CD14-positive monocyte (primary cell): ENCODE data around the gene ROR1. TPM values are rescaled to one million over a fixed set of nuclear protein-coding genes. Genes with fewer than 3 reads are reported as not detected.

Experiments
- DNase-seq, 3 donors: peaks; one replicate each; pipeline ENCODE4 v3.0.0-alpha.2; 2011 to 2022
- H2AFZ ChIP-seq: 2 replicates; pipeline ENCODE4 v1.6.0; 2012; ENCODE audit warnings: mild to moderate bottlenecking, low read depth, low read length, inconsistent platforms; ENCODE audit not compliant: insufficient read depth, poor library complexity, severe bottlenecking
- H3K27ac ChIP-seq, 2 donors: 1 replicate in 1 of 2; 2 replicates in 1 of 2; pipeline ENCODE4 v1.5.1; 2012 to 2013; ENCODE audit warnings: low read length in 2 of 2, control low read depth in 1 of 2, inconsistent platforms in 1 of 2, low read depth in 1 of 2, mild to moderate bottlenecking in 1 of 2
- H3K27me3 ChIP-seq, 2 donors: one replicate each; pipeline versions ENCODE4 v1.6.0 to v1.6.1; 2011 to 2013; ENCODE audit warnings: low read length in 2 of 2; ENCODE audit not compliant: control insufficient read depth in 2 of 2, insufficient read depth in 2 of 2
- H3K36me3 ChIP-seq, 2 donors: replicated peaks in 1 of 2; 1 replicate in 1 of 2; 2 replicates in 1 of 2; pipeline versions ENCODE4 v1.5.1 to v1.6.1; 2012 to 2013; ENCODE audit warnings: low read length in 2 of 2, control low read depth in 1 of 2, inconsistent platforms in 1 of 2, mild to moderate bottlenecking in 1 of 2; ENCODE audit not compliant: insufficient read depth in 2 of 2, control insufficient read depth in 1 of 2
- H3K4me1 ChIP-seq, 2 donors: 1 replicate in 1 of 2; 2 replicates in 1 of 2; pipeline versions ENCODE4 v1.5.1 to v1.6.1; 2012 to 2013; ENCODE audit warnings: low read length in 2 of 2, control low read depth in 1 of 2, inconsistent platforms in 1 of 2, mild to moderate bottlenecking in 1 of 2, moderate library complexity in 1 of 2; ENCODE audit not compliant: insufficient read depth in 2 of 2, control insufficient read depth in 1 of 2
- H3K4me2 ChIP-seq: replicated peaks from 2 replicates; pipeline ENCODE3; 2012; ENCODE audit warnings: low read length, moderate library complexity, mild to moderate bottlenecking; ENCODE audit not compliant: poor library complexity, severe bottlenecking; ENCODE audit errors: extremely low read depth
- H3K4me3 ChIP-seq, 3 experiments: fragments of 200-600 bp in 1 of 3; sonication (generic) in 1 of 3; replicated peaks in 1 of 3; 1 replicate in 2 of 3; 2 replicates in 1 of 3; pipeline ENCODE4 v1.5.1; 2011 to 2013; ENCODE audit warnings: low read length in 3 of 3, mild to moderate bottlenecking in 3 of 3, control low read depth in 2 of 3, low read depth in 2 of 3, inconsistent platforms in 1 of 3, moderate library complexity in 1 of 3
- H3K79me2 ChIP-seq: 2 replicates; pipeline ENCODE4 v1.6.0; 2012; ENCODE audit warnings: mild to moderate bottlenecking, control low read depth, inconsistent platforms, low read length, moderate library complexity; ENCODE audit not compliant: insufficient read depth
- H3K9ac ChIP-seq: 2 replicates; pipeline ENCODE4 v1.6.0; 2017; ENCODE audit warnings: low read length, mild to moderate bottlenecking; ENCODE audit not compliant: insufficient read depth, poor library complexity, severe bottlenecking
- H3K9me3 ChIP-seq, 2 donors: replicated peaks in 1 of 2; 1 replicate in 1 of 2; 2 replicates in 1 of 2; pipeline versions ENCODE4 v1.5.1 to v1.6.1; 2012 to 2013; ENCODE audit warnings: low read length in 2 of 2, control low read depth in 1 of 2; ENCODE audit not compliant: control insufficient read depth in 1 of 2, insufficient read depth in 1 of 2
- H4K20me1 ChIP-seq: 2 replicates; pipeline ENCODE4 v1.6.0; 2012; ENCODE audit warnings: mild to moderate bottlenecking, low read length, control low read depth, moderate library complexity; ENCODE audit not compliant: insufficient read depth
- H3K27ac Mint-ChIP-seq, 7 donors: one replicate each; pipeline ENCODE4 v1.8.0; 2020; ENCODE audit warnings: mild to moderate bottlenecking in 7 of 7, mixed read lengths in 7 of 7, moderate library complexity in 6 of 7, inconsistent platforms in 2 of 7
- H3K27me3 Mint-ChIP-seq, 3 donors: one replicate each; pipeline ENCODE4 v1.8.0; 2021 to 2022; ENCODE audit warnings: low read depth in 3 of 3, mild to moderate bottlenecking in 3 of 3, mixed read lengths in 3 of 3, moderate library complexity in 3 of 3, inconsistent platforms in 1 of 3
- H3K36me3 Mint-ChIP-seq, 2 donors: one replicate each; pipeline ENCODE4 v1.8.0; 2020; ENCODE audit warnings: mixed read lengths in 2 of 2, inconsistent platforms in 1 of 2, mild to moderate bottlenecking in 1 of 2
- H3K4me1 Mint-ChIP-seq: one replicate; pipeline ENCODE4 v1.8.0; 2020; ENCODE audit warnings: mild to moderate bottlenecking, mixed read lengths
- H3K4me3 Mint-ChIP-seq, 2 donors: one replicate each; pipeline ENCODE4 v1.8.0; 2020; ENCODE audit warnings: mild to moderate bottlenecking in 2 of 2, mixed read lengths in 2 of 2, moderate library complexity in 1 of 2
- H3K9me3 Mint-ChIP-seq, 7 donors: one replicate each; pipeline ENCODE4 v1.8.0; 2020 to 2022; ENCODE audit warnings: mixed read lengths in 7 of 7, mild to moderate bottlenecking in 6 of 7, moderate library complexity in 6 of 7, inconsistent platforms in 2 of 7
- CTCF ChIP-seq: fragments of 200-600 bp; IDR thresholded peaks from one replicate; pipeline ENCODE4 v1.8.0; 2022; ENCODE audit warnings: antibody characterized with exemption, mild to moderate bottlenecking
- WGBS: methylation state at CpG from one replicate; pipeline ENCODE4 v1.1.5; 2013; ENCODE audit warnings: missing lambda C conversion rate; ENCODE audit not compliant: insufficient coverage; 5-methylcytosine and 5-hydroxymethylcytosine counted together
- intact Hi-C, 2 donors: fragments of 100-400 bp; cut with micrococcal nuclease; formaldehyde crosslinking; loops; one replicate each; pipeline versions ENCODE4 v1.15.0 to v1.15.1; 2023
- polyA plus RNA-seq, 3 donors: library from polyadenylated mRNA; depleted of rRNA in 1 of 3; unstranded in 2 of 3; stranded (reverse) in 1 of 3; fragments of 300-500 nt in 2 of 3; fragments of >200 nt in 1 of 3; fragmentation: Illumina TruSeq in 2 of 3; gene quantifications; 1 replicate in 2 of 3; 2 replicates in 1 of 3; pipeline ENCODE4 v1.2.3, GENCODE V29; 2012 to 2021

Gene ROR1
- polyA plus RNA-seq, 3 donors, result not detected

GRCh38 chr1:64203420-64203819 is 429.6 kb downstream of the ROR1 start, which contains the start of gene UBE2U:
Gene UBE2U (plus strand): TSS chr1:64203623. CDS start chr1:64204051, 428 bp downstream.
- no peaks in the 10 kb centered on the region for H4K20me1 ChIP-seq
- no peak within 1 kb of the TSS for H3K9ac ChIP-seq
- H3K79me2 ChIP-seq, result no peaks in the 10 kb centered on the region
- no peak within 1 kb of the TSS for H2AFZ ChIP-seq
- no peaks in the 10 kb centered on the region for H3K27me3 Mint-ChIP-seq
- H3K9me3 Mint-ChIP-seq, result peaks cover 0 to 4% (median 3%) of the 10 kb centered on the region in 7 donors
- no peaks in the 10 kb centered on the region for H3K36me3 ChIP-seq
- intact Hi-C loops, result no loop called here
- no peak within 1 kb of the TSS for H3K4me2 ChIP-seq
- WGBS, result 97% methylated on average over 19 of the region's 23 CpGs
- H3K27me3 ChIP-seq, result no peaks in the 10 kb centered on the region
- DNase-seq, result no peak
- no peaks in the 10 kb centered on the region for H3K9me3 ChIP-seq
- H3K4me1 ChIP-seq, result no peaks in the 10 kb centered on the region
- no peak for TF ChIP-seq CTCF
- H3K27ac ChIP-seq, result no peak within 1 kb of the TSS
- H3K4me3 Mint-ChIP-seq, result peak within 1 kb of the TSS in 1 of 2 donors; percentile 30
- no peak within 1 kb of the TSS for H3K4me3 ChIP-seq
- H3K27ac Mint-ChIP-seq, result no peak within 1 kb of the TSS
- H3K4me1 Mint-ChIP-seq, result no peaks in the 10 kb centered on the region
- H3K36me3 Mint-ChIP-seq, result no peaks in the 10 kb centered on the region

- Histone ChIP-seq H3K9me3 (no peaks in the 10 kb centered on the region), H3K4me3 (no peak overlapping the region), H3K9ac (no peak overlapping the region), H4K20me1 (no peaks in the 10 kb centered on the region), H2AFZ (no peak overlapping the region), H3K27me3 (no peaks in the 10 kb centered on the region), H3K36me3 (no peaks in the 10 kb centered on the region), H3K4me1 (no peaks in the 10 kb centered on the region), H3K79me2 (no peaks in the 10 kb centered on the region), H3K4me2 (no peak overlapping the region), H3K27ac (no peak overlapping the region)
- no peak overlapping the region for H3K27ac Mint-ChIP-seq
- DNase-seq, result no peak
- TF ChIP-seq CTCF, result no peak
- WGBS, result no CpG with 5 or more reads among the region's 2 CpGs
- no peaks in the 10 kb centered on the region for H3K36me3 Mint-ChIP-seq
- H3K9me3 Mint-ChIP-seq, result no peaks in the 10 kb centered on the region
- peaks cover 0 to 2% (median 0%) of the 10 kb centered on the region in 3 donors for H3K27me3 Mint-ChIP-seq
- intact Hi-C loops, result no loop called here
- no peak overlapping the region for H3K4me3 Mint-ChIP-seq
- peaks cover 4% of the 10 kb centered on the region for H3K4me1 Mint-ChIP-seq
These were observed 435.4 kb downstream of the ROR1 start for GRCh38 chr1:64209221-64209620.
